H1 (cell line): Measurements from ENCODE around the gene STXBP2.

Source experiments
- CEBPB ChIP-seq: IDR thresholded peaks from 2 replicates; pipeline ENCODE4 v1.6.1; 2012; ENCODE audit warnings: low read depth, low read length
- EZH2 ChIP-seq: fragments of 200-600 bp; sonication (generic); IDR thresholded peaks from 2 replicates; pipeline ENCODE4 v1.7.1; 2012; ENCODE audit warnings: low read depth, mild to moderate bottlenecking, moderate library complexity, low read length, inconsistent platforms; ENCODE audit not compliant: severe bottlenecking
- HDAC6 ChIP-seq: IDR thresholded peaks from one replicate; pipeline ENCODE4 v1.7.1; 2012; ENCODE audit warnings: low read depth, mild to moderate bottlenecking, inconsistent platforms, low read length, moderate library complexity
- MAX ChIP-seq: IDR thresholded peaks from 2 replicates; pipeline ENCODE4 v1.6.1; 2012; ENCODE audit warnings: inconsistent platforms
- POLR2A ChIP-seq, 2 experiments: IDR thresholded peaks; 1 replicate in 1 of 2; 2 replicates in 1 of 2; pipeline ENCODE4 v1.6.1; 2011; ENCODE audit warnings: low read depth in 2 of 2, low read length in 2 of 2, mild to moderate bottlenecking in 2 of 2; ENCODE audit errors: control extremely low read depth in 1 of 2
- TAF1 ChIP-seq: IDR thresholded peaks from 2 replicates; pipeline ENCODE4 v1.6.1; 2011; ENCODE audit warnings: mild to moderate bottlenecking, low read depth, low read length
- TF ChIP-seq, protein P1 (sequence below), 3 experiments: IDR thresholded peaks; 1 replicate in 2 of 3; 2 replicates in 1 of 3; pipeline versions ENCODE4 v1.5.1 to v1.6.1; 2011; ENCODE audit warnings: low read length in 3 of 3, mild to moderate bottlenecking in 3 of 3, inconsistent platforms in 2 of 3, low read depth in 1 of 3, moderate library complexity in 1 of 3; ENCODE audit not compliant: insufficient read depth in 1 of 3; ENCODE audit errors: control extremely low read depth in 1 of 3
- TF ChIP-seq, protein P2 (sequence below): IDR thresholded peaks from 2 replicates; pipeline ENCODE4 v1.6.1; 2011; ENCODE audit warnings: low read length, improper control_type of control experiment

DNA sequence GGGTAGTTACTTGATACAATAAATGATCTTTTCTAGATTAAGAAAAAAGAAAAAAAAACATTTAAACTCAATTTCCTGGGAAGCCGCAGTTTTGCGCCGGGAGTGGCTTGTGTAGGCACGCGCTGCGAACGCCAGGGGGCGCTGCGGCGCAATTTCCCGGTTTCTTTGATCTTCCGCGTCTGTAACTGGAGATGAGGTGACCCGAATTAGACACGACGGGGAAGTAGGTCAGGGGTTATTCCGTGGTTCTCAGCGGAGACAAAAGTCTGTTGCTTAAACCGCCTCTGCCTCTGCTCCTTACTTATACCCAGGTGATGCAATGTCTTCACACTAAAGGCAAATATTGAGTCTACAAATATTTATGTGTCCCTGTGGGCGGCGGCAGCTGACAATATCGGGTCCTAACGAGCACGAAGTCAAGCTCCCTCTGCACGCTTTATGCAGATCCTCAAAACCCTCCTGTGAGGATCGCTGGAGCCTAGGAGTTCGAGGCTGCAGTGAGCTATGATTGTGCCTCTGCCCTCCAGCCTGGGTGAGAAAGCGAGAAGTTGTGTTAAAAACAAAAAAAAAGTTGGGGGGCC is 15.2 kb downstream of the STXBP2 start:
- TF ChIP-seq, protein P1, sequence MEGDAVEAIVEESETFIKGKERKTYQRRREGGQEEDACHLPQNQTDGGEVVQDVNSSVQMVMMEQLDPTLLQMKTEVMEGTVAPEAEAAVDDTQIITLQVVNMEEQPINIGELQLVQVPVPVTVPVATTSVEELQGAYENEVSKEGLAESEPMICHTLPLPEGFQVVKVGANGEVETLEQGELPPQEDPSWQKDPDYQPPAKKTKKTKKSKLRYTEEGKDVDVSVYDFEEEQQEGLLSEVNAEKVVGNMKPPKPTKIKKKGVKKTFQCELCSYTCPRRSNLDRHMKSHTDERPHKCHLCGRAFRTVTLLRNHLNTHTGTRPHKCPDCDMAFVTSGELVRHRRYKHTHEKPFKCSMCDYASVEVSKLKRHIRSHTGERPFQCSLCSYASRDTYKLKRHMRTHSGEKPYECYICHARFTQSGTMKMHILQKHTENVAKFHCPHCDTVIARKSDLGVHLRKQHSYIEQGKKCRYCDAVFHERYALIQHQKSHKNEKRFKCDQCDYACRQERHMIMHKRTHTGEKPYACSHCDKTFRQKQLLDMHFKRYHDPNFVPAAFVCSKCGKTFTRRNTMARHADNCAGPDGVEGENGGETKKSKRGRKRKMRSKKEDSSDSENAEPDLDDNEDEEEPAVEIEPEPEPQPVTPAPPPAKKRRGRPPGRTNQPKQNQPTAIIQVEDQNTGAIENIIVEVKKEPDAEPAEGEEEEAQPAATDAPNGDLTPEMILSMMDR (IDR thresholded peaks at IDR 0.05; ENCODE audit: control extremely low read depth in 1 of 3, insufficient read depth in 1 of 3, low read depth in 1 of 3, low read length in 3 of 3): peak; percentile 72 to 87 (median 79)
- TF ChIP-seq, protein P2, sequence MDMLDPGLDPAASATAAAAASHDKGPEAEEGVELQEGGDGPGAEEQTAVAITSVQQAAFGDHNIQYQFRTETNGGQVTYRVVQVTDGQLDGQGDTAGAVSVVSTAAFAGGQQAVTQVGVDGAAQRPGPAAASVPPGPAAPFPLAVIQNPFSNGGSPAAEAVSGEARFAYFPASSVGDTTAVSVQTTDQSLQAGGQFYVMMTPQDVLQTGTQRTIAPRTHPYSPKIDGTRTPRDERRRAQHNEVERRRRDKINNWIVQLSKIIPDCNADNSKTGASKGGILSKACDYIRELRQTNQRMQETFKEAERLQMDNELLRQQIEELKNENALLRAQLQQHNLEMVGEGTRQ: no peak
- no peak for TF ChIP-seq TAF1
- TF ChIP-seq POLR2A (IDR thresholded peaks at IDR 0.05; ENCODE audit: control extremely low read depth in 1 of 2, low read depth in 2 of 2, low read length in 2 of 2): no peak
- TF ChIP-seq MAX: no peak
- no peak for TF ChIP-seq EZH2
- TF ChIP-seq HDAC6: no peak
- peak; percentile 78 for TF ChIP-seq CEBPB
